DND-41 (cell line): Measurements from ENCODE around the gene ADAM20.

Source experiments
- ATAC-seq: fragments of 200-7000 bp; cut with Tn5 transposase; 3 replicates; pipeline ENCODE4 v1.9.1; 2021; ENCODE audit warnings: low read depth; ENCODE audit not compliant: insufficient read depth
- DNase-seq: peaks from one replicate; pipeline ENCODE4 v3.0.0-alpha.2; 2020
- H2AFZ ChIP-seq: 2 replicates; pipeline ENCODE4 v1.6.0; 2012; ENCODE audit warnings: low read depth, low read length
- H3K27ac ChIP-seq: 2 replicates; pipeline ENCODE4 v1.5.1; 2012; ENCODE audit warnings: low read length, inconsistent platforms
- H3K27me3 ChIP-seq: fragments of 200-600 bp; sonication (generic); 2 replicates; pipeline ENCODE4 v1.6.0; 2012; ENCODE audit warnings: low read length, mild to moderate bottlenecking, inconsistent platforms; ENCODE audit not compliant: insufficient read depth, poor library complexity
- H3K36me3 ChIP-seq: 2 replicates; pipeline ENCODE4 v1.5.1; 2012; ENCODE audit warnings: low read length, inconsistent platforms; ENCODE audit not compliant: insufficient read depth
- H3K4me1 ChIP-seq: 2 replicates; pipeline ENCODE4 v1.5.1; 2012; ENCODE audit warnings: mild to moderate bottlenecking, low read length; ENCODE audit not compliant: insufficient read depth
- H3K4me2 ChIP-seq: 2 replicates; pipeline ENCODE4 v1.6.0; 2012; ENCODE audit warnings: mild to moderate bottlenecking, moderate library complexity, low read length, inconsistent platforms; ENCODE audit not compliant: insufficient read depth
- H3K4me3 ChIP-seq, 2 experiments: fragments of 200-600 bp in 1 of 2; shearing (Covaris generic) in 1 of 2; 2 replicates each; pipeline ENCODE4 v1.5.1; 2012 to 2016; ENCODE audit warnings: inconsistent platforms in 2 of 2, low read length in 2 of 2, mild to moderate bottlenecking in 2 of 2, low read depth in 1 of 2, moderate library complexity in 1 of 2
- H3K79me2 ChIP-seq: 2 replicates; pipeline ENCODE4 v1.6.0; 2012; ENCODE audit warnings: low read length, inconsistent platforms; ENCODE audit not compliant: insufficient read depth
- H3K9ac ChIP-seq: 2 replicates; pipeline ENCODE4 v1.6.0; 2012; ENCODE audit warnings: low read depth, mild to moderate bottlenecking, inconsistent platforms, low read length, moderate library complexity
- H3K9me3 ChIP-seq: 2 replicates; pipeline ENCODE4 v1.5.1; 2012; ENCODE audit warnings: low read length, moderate library complexity, mild to moderate bottlenecking, inconsistent platforms; ENCODE audit not compliant: insufficient read depth, severe bottlenecking
- H4K20me1 ChIP-seq: 2 replicates; pipeline ENCODE4 v1.6.0; 2012; ENCODE audit warnings: low read length; ENCODE audit not compliant: insufficient read depth
- EZH2 ChIP-seq: IDR thresholded peaks from 3 replicates; pipeline ENCODE4 v1.6.1; 2012; ENCODE audit warnings: borderline replicate concordance, low read depth, mild to moderate bottlenecking, moderate library complexity, low read length, inconsistent platforms; ENCODE audit not compliant: severe bottlenecking
- TF ChIP-seq, protein P1 (sequence below): IDR thresholded peaks from 2 replicates; pipeline ENCODE4 v1.5.1; 2012; ENCODE audit warnings: borderline replicate concordance, low read length, moderate library complexity, mild to moderate bottlenecking; ENCODE audit not compliant: poor library complexity, severe bottlenecking; ENCODE audit errors: extremely low read depth

Gene ADAM20

GRCh38 chr14:70527501-70528105 lies 7.2 kb downstream of the ADAM20 start:
- Histone ChIP-seq H3K27me3 (no peaks in the 10 kb centered on the region), H3K4me3 (no peak overlapping the region), H3K27ac (no peak overlapping the region), H2AFZ (no peak overlapping the region), H3K4me2 (no peak overlapping the region), H3K79me2 (no peaks in the 10 kb centered on the region), H3K9me3 (no peaks in the 10 kb centered on the region), H3K36me3 (peaks cover 4% of the 10 kb centered on the region; the same call in 1 of the 2 replicates), H4K20me1 (no peaks in the 10 kb centered on the region), H3K9ac (no peak overlapping the region), H3K4me1 (no peaks in the 10 kb centered on the region)
- no peak for ATAC-seq
- TF ChIP-seq, protein P1, sequence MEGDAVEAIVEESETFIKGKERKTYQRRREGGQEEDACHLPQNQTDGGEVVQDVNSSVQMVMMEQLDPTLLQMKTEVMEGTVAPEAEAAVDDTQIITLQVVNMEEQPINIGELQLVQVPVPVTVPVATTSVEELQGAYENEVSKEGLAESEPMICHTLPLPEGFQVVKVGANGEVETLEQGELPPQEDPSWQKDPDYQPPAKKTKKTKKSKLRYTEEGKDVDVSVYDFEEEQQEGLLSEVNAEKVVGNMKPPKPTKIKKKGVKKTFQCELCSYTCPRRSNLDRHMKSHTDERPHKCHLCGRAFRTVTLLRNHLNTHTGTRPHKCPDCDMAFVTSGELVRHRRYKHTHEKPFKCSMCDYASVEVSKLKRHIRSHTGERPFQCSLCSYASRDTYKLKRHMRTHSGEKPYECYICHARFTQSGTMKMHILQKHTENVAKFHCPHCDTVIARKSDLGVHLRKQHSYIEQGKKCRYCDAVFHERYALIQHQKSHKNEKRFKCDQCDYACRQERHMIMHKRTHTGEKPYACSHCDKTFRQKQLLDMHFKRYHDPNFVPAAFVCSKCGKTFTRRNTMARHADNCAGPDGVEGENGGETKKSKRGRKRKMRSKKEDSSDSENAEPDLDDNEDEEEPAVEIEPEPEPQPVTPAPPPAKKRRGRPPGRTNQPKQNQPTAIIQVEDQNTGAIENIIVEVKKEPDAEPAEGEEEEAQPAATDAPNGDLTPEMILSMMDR: no peak
- TF ChIP-seq EZH2: no peak
- DNase-seq: no peak

DNA sequence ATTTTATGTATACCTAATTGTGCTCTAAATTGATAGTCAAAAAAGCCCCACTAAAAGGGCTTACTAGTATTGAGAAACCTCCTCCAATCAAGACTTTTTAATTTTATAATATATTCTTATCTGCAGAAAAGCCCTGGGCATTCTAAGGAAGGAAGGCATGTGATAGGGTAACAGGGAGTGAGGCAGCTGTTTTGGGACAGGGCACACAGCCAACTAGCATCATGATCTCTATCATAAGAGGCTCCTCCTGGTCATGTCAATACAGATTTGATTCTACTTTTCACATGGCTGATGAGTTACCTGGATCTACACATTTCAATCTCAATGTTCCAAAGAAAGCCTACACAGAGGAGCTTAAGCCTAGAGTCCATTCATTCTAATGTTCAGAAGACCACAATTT lies 9.1 kb downstream of the ADAM20 start:
- no peak overlapping the region for H3K4me3 ChIP-seq
- no peaks in the 10 kb centered on the region for H3K4me1 ChIP-seq
- DNase-seq (no peak), ATAC-seq (no peak)
- H2AFZ ChIP-seq: no peak overlapping the region
- no peak overlapping the region for H3K27ac ChIP-seq
- H4K20me1 ChIP-seq: no peaks in the 10 kb centered on the region
- H3K79me2 ChIP-seq: no peaks in the 10 kb centered on the region
- H3K9me3 ChIP-seq: peaks cover 6% of the 10 kb centered on the region
- H3K36me3 ChIP-seq: peaks cover 4% of the 10 kb centered on the region; the same call in 1 of the 2 replicates
- H3K4me2 ChIP-seq: no peak overlapping the region
- TF ChIP-seq EZH2: no peak
- TF ChIP-seq, protein P1: no peak
- H3K9ac ChIP-seq: no peak overlapping the region
- H3K27me3 ChIP-seq: no peaks in the 10 kb centered on the region

- H3K27ac ChIP-seq: no peak overlapping the region
- no peak overlapping the region for H3K9ac ChIP-seq
- DNase-seq: no peak
- no peaks in the 10 kb centered on the region for H3K27me3 ChIP-seq
- TF ChIP-seq, protein P1: no peak
- TF ChIP-seq EZH2: no peak
- H3K9me3 ChIP-seq: peaks cover 7% of the 10 kb centered on the region
- no peaks in the 10 kb centered on the region for H3K79me2 ChIP-seq
- no peaks in the 10 kb centered on the region for H4K20me1 ChIP-seq
- H3K4me2 ChIP-seq: no peak overlapping the region
- H3K4me3 ChIP-seq: no peak overlapping the region
- no peak for ATAC-seq
- no peak overlapping the region for H2AFZ ChIP-seq
- H3K36me3 ChIP-seq: no peaks in the 10 kb centered on the region
- peaks cover 18% of the 10 kb centered on the region for H3K4me1 ChIP-seq
Measured at GRCh38 chr14:70515811-70516210, 19.0 kb downstream of the ADAM20 start.
